WTC11 (cell line): ENCODE data around the gene PRRT1. TPM values are rescaled to one million over a fixed set of nuclear protein-coding genes. Genes with fewer than 3 reads are reported as not detected.

Source experiments
- ATAC-seq: fragments of 200-7000 bp; cut with Tn5 transposase; 2 replicates; pipeline ENCODE4 v1.10.0; 2021; ENCODE audit warnings: mild to moderate bottlenecking, moderate library complexity
- CTCF ChIA-PET: fragments of 300-600 bp; sonication (Branson Sonifier 250); formaldehyde crosslinking; loops from one replicate; lab custom pipeline; 2021; ENCODE audit warnings: antibody characterized with exemption; lab: Charles Lee
- POLR2A ChIA-PET: fragments of 350-600 bp; sonication (Branson Sonifier 250); formaldehyde crosslinking; loops from one replicate; lab custom pipeline; 2021; ENCODE audit warnings: antibody characterized with exemption; lab: Charles Lee
- DNase-seq: peaks from one replicate; pipeline ENCODE4 v3.0.0; 2021; ENCODE audit warnings: low spot score
- H3K27ac Mint-ChIP-seq: 2 replicates; pipeline ENCODE4 v1.8.0; 2021; ENCODE audit warnings: mixed read lengths
- H3K27me3 Mint-ChIP-seq: 2 replicates; pipeline ENCODE4 v1.8.0; 2021; ENCODE audit warnings: low read depth, mild to moderate bottlenecking, moderate library complexity, mixed read lengths
- H3K36me3 Mint-ChIP-seq: 2 replicates; pipeline ENCODE4 v1.8.0; 2021; ENCODE audit warnings: mixed read lengths
- H3K4me1 Mint-ChIP-seq: 2 replicates; pipeline ENCODE4 v1.8.0; 2022; ENCODE audit warnings: mixed read lengths
- H3K4me3 Mint-ChIP-seq: 2 replicates; pipeline ENCODE4 v1.8.0; 2021; ENCODE audit warnings: mild to moderate bottlenecking, moderate library complexity, mixed read lengths
- H3K9me3 Mint-ChIP-seq: 2 replicates; pipeline ENCODE4 v1.8.0; 2021; ENCODE audit warnings: mixed read lengths
- AR ChIP-seq: fragments of 250-450 bp; sonication (Bioruptor Pico); IDR thresholded peaks from 2 replicates; pipeline ENCODE4 v1.9.0; 2021; ENCODE audit warnings: mild to moderate bottlenecking
- ATF1 ChIP-seq: sonication (generic); formaldehyde crosslinking; IDR thresholded peaks from 2 replicates; pipeline ENCODE4 v1.8.1; 2023; ENCODE audit warnings: mild to moderate bottlenecking, moderate library complexity, missing genetic modification reagents
- ATF2 ChIP-seq: sonication (generic); formaldehyde crosslinking; IDR thresholded peaks from 2 replicates; pipeline ENCODE4 v1.8.1; 2022; ENCODE audit warnings: low read depth, missing genetic modification reagents, borderline replicate concordance
- CREB1 ChIP-seq: sonication (generic); formaldehyde crosslinking; IDR thresholded peaks from 2 replicates; pipeline ENCODE4 v1.8.0; 2023; ENCODE audit warnings: mild to moderate bottlenecking, missing genetic modification reagents
- ERG ChIP-seq: fragments of 250-450 bp; sonication (Bioruptor Pico); IDR thresholded peaks from 2 replicates; pipeline ENCODE4 v1.8.0; 2021; ENCODE audit warnings: mild to moderate bottlenecking
- FOXJ3 ChIP-seq: sonication (generic); formaldehyde crosslinking; IDR thresholded peaks from 2 replicates; pipeline ENCODE4 v1.9.0; 2021; ENCODE audit warnings: missing genetic modification reagents, mild to moderate bottlenecking, borderline replicate concordance
- FOXK1 ChIP-seq: sonication (generic); formaldehyde crosslinking; IDR thresholded peaks from 2 replicates; pipeline ENCODE4 v1.8.0; 2022; ENCODE audit warnings: mild to moderate bottlenecking, moderate library complexity, missing genetic modification reagents
- FOXP1 ChIP-seq: sonication (generic); formaldehyde crosslinking; IDR thresholded peaks from 2 replicates; pipeline ENCODE4 v1.8.0; 2022; ENCODE audit warnings: missing genetic modification reagents, mild to moderate bottlenecking, moderate library complexity, borderline replicate concordance
- MXD4 ChIP-seq: fragments of 250-450 bp; sonication (Bioruptor Pico); IDR thresholded peaks from 2 replicates; pipeline ENCODE4 v1.8.0; 2021; ENCODE audit warnings: mild to moderate bottlenecking, moderate library complexity, borderline replicate concordance
- NFATC4 ChIP-seq: fragments of 250-450 bp; sonication (Bioruptor Pico); IDR thresholded peaks from 2 replicates; pipeline ENCODE4 v1.9.0; 2021; ENCODE audit warnings: mild to moderate bottlenecking
- NFE2L1 ChIP-seq: sonication (generic); formaldehyde crosslinking; IDR thresholded peaks from 2 replicates; pipeline ENCODE4 v1.8.1; 2023; ENCODE audit warnings: missing genetic modification reagents
- NR2C2 ChIP-seq: sonication (generic); formaldehyde crosslinking; IDR thresholded peaks from 2 replicates; pipeline ENCODE4 v1.8.0; 2022; ENCODE audit warnings: mild to moderate bottlenecking, missing genetic modification reagents
- RORB ChIP-seq: fragments of 250-450 bp; sonication (Bioruptor Pico); IDR thresholded peaks from 2 replicates; pipeline ENCODE4 v1.9.0; 2021; ENCODE audit warnings: mild to moderate bottlenecking
- STAT6 ChIP-seq: sonication (generic); formaldehyde crosslinking; conservative IDR thresholded peaks from 2 replicates; pipeline ENCODE4 v1.8.1; 2023; ENCODE audit warnings: mild to moderate bottlenecking, low read depth, missing genetic modification reagents, moderate library complexity
- TEAD1 ChIP-seq: sonication (generic); formaldehyde crosslinking; IDR thresholded peaks from 2 replicates; pipeline ENCODE4 v1.8.0; 2022; ENCODE audit warnings: mild to moderate bottlenecking, missing genetic modification reagents
- TP53 ChIP-seq: sonication (generic); formaldehyde crosslinking; IDR thresholded peaks from 2 replicates; pipeline ENCODE4 v1.8.1; 2023; ENCODE audit warnings: mild to moderate bottlenecking, missing genetic modification reagents
- ZBTB21 ChIP-seq: sonication (generic); formaldehyde crosslinking; IDR thresholded peaks from 2 replicates; pipeline ENCODE4 v1.8.1; 2023; ENCODE audit warnings: mild to moderate bottlenecking, missing genetic modification reagents, borderline replicate concordance
- ZNF121 ChIP-seq: sonication (generic); formaldehyde crosslinking; IDR thresholded peaks from 2 replicates; pipeline ENCODE4 v1.8.0; 2023; ENCODE audit warnings: missing genetic modification reagents
- ZNF219 ChIP-seq: sonication (generic); formaldehyde crosslinking; IDR thresholded peaks from 2 replicates; pipeline ENCODE4 v1.8.0; 2023; ENCODE audit warnings: missing genetic modification reagents, mild to moderate bottlenecking, borderline replicate concordance
- ZNF232 ChIP-seq: sonication (generic); formaldehyde crosslinking; IDR thresholded peaks from 2 replicates; pipeline ENCODE4 v1.8.0; 2022; ENCODE audit warnings: mild to moderate bottlenecking, missing genetic modification reagents
- ZNF263 ChIP-seq: sonication (generic); formaldehyde crosslinking; IDR thresholded peaks from 2 replicates; pipeline ENCODE4 v1.8.1; 2022; ENCODE audit warnings: low read depth, mild to moderate bottlenecking, moderate library complexity, missing genetic modification reagents
- ZNF317 ChIP-seq: sonication (generic); formaldehyde crosslinking; IDR thresholded peaks from 2 replicates; pipeline ENCODE4 v1.8.1; 2023; ENCODE audit warnings: low read depth, mild to moderate bottlenecking, moderate library complexity, missing genetic modification reagents, borderline replicate concordance
- ZNF512 ChIP-seq: sonication (generic); formaldehyde crosslinking; IDR thresholded peaks from 2 replicates; pipeline ENCODE4 v1.8.1; 2022; ENCODE audit warnings: missing genetic modification reagents, borderline replicate concordance
- ZSCAN18 ChIP-seq: fragments of 250-450 bp; sonication (Bioruptor Pico); IDR thresholded peaks from 2 replicates; pipeline ENCODE4 v2.1.2; 2022; ENCODE audit warnings: mild to moderate bottlenecking, moderate library complexity
- total RNA-seq: library from RNA; stranded (reverse); gene quantifications from 3 replicates; pipeline ENCODE4 v1.2.3, GENCODE V29; 2021

Gene PRRT1
- total RNA-seq, 1 experiment from 2014 or later: 1.6 TPM

GRCh38 chr6:32175322-32175710 is 23.6 kb upstream of the PRRT1 start:
- Mint-ChIP-seq H3K36me3 (peaks cover 21% of the 10 kb centered on the region), H3K27me3 (no peaks in the 10 kb centered on the region), H3K4me1 (peaks cover 38% of the 10 kb centered on the region), H3K9me3 (no peaks in the 10 kb centered on the region), H3K4me3 (peak overlapping the region; percentile 82), H3K27ac (no peak overlapping the region)
- TF ChIP-seq ZNF263 (CRISPR knock-in tag) (no peak), FOXK1 (CRISPR knock-in tag) (no peak), ZNF219 (CRISPR knock-in tag) (no peak), ZNF121 (CRISPR knock-in tag) (no peak), MXD4 (CRISPR knock-in tag) (no peak), CREB1 (CRISPR knock-in tag) (no peak), ZSCAN18 (CRISPR knock-in tag) (no peak), NR2C2 (CRISPR knock-in tag) (no peak), ZNF512 (CRISPR knock-in tag) (no peak), RORB (CRISPR knock-in tag) (no peak), ERG (CRISPR knock-in tag) (no peak), TEAD1 (no peak), ATF1 (CRISPR knock-in tag) (no peak), ZBTB21 (CRISPR knock-in tag) (no peak), NFATC4 (CRISPR knock-in tag) (no peak), ATF2 (CRISPR knock-in tag) (no peak)
- ATAC-seq (no peak), DNase-seq (no peak)
- ChIA-PET CTCF (no interaction called here), POLR2A (no interaction called here)

- Mint-ChIP-seq H3K27me3 (no peaks in the 10 kb centered on the region), H3K4me3 (peak overlapping the region; percentile 82), H3K9me3 (no peaks in the 10 kb centered on the region), H3K27ac (no peak overlapping the region), H3K36me3 (peaks cover 26% of the 10 kb centered on the region), H3K4me1 (peaks cover 37% of the 10 kb centered on the region)
- POLR2A ChIA-PET: no interaction called here
- CTCF ChIA-PET: no interaction called here
- ATAC-seq: no peak
- no peak for DNase-seq
- TF ChIP-seq ZBTB21 (CRISPR knock-in tag): no peak
- no peak for TF ChIP-seq TP53 (CRISPR knock-in tag)
- no peak for TF ChIP-seq FOXP1 (CRISPR knock-in tag)
- TF ChIP-seq NFATC4 (CRISPR knock-in tag): no peak
- no peak for TF ChIP-seq AR
- no peak for TF ChIP-seq FOXK1 (CRISPR knock-in tag)
- TF ChIP-seq NFE2L1 (CRISPR knock-in tag): no peak
- no peak for TF ChIP-seq ZNF317
- TF ChIP-seq FOXJ3 (CRISPR knock-in tag): no peak
- TF ChIP-seq ZNF232 (CRISPR knock-in tag): no peak
- TF ChIP-seq STAT6 (CRISPR knock-in tag): no peak
Measured at GRCh38 chr6:32174416-32174815, 22.7 kb upstream of the PRRT1 start.
